ENCODE results near the gene ZNF222. TPM values are rescaled to one million over a fixed set of nuclear protein-coding genes. Genes with fewer than 3 reads are reported as not detected.

ZNF222 gene
- total RNA-seq: 1 to 10 TPM; 1.1 to 6.7 (median 3.1) TPM

- Histone ChIP-seq H3K27me3 (no peaks in the 10 kb centered on the region), H3K9me3 (peaks cover 0 to 35% (median 20%) of the 10 kb centered on the region in 3 donors), H3K27ac (peak within 1 kb of the TSS in 3 of 4 donors; percentile 54 to 72 (median 68)), H3K36me3 (peaks cover 8 to 38% (median 15%) of the 10 kb centered on the region in 3 donors), H3K4me3 (peak within 1 kb of the TSS; percentile 56 to 92 (median 62)), H3K4me1 (peaks cover 0 to 13% (median 5%) of the 10 kb centered on the region in 3 donors)
- TF ChIP-seq CTCF (IDR thresholded peaks at IDR 0.05) (peak in 1 of 6 experiments; percentile 14), POLR2A (IDR thresholded peaks at IDR 0.05) (no peak)
- intact Hi-C loops (cut with DNase I): no loop called here
- DNase-seq: peak; percentile 27
- 1 to 7% methylated on average over 19 to 23 of the region's 37 CpGs for WGBS, 2 donors
Observed at GRCh38 chr19:44025217-44025936, at the start of gene ZNF222. Gene ZNF222, plus strand, starts transcription at chr19:44025379. Its CDS starts 58 bp downstream, at chr19:44025437.

GRCh38 chr19:43976732-43977131, 48.4 kb upstream of the ZNF222 start:
- 73 to 80% methylated on average over 1 of the region's 1 CpG for WGBS, 2 donors

GRCh38 chr19:43983544-43983911, 41.7 kb upstream of the ZNF222 start:
- WGBS, 2 donors: 73 to 81% methylated on average over 2 of the region's 2 CpGs
- Histone ChIP-seq H3K27me3 (no peaks in the 10 kb centered on the region), H3K27ac (peak overlapping the region in 2 of 4 donors; percentile 84 to 86), H3K36me3 (peaks cover 0 to 12% (median 0%) of the 10 kb centered on the region in 3 donors), H3K4me1 (peaks cover 0 to 19% (median 5%) of the 10 kb centered on the region in 3 donors), H3K4me3 (peak overlapping the region; percentile 56 to 88 (median 76)), H3K9me3 (peaks cover 0 to 30% (median 13%) of the 10 kb centered on the region in 3 donors)
- no peak for DNase-seq
- intact Hi-C loops (cut with DNase I): no loop called here
- TF ChIP-seq CTCF (IDR thresholded peaks at IDR 0.05) (no peak), POLR2A (IDR thresholded peaks at IDR 0.05) (no peak)

More at GRCh38 chr19:43976732-43977131, 48.4 kb upstream of the ZNF222 start:
- H3K27ac ChIP-seq: no peak overlapping the region
- H3K9me3 ChIP-seq: peaks cover 0 to 93% (median 64%) of the 10 kb centered on the region in 3 donors
- intact Hi-C loops (cut with DNase I): no loop called here
- DNase-seq: no peak
- no peaks in the 10 kb centered on the region for H3K4me1 ChIP-seq
- no peaks in the 10 kb centered on the region for H3K36me3 ChIP-seq
- TF ChIP-seq POLR2A (IDR thresholded peaks at IDR 0.05) (no peak), CTCF (IDR thresholded peaks at IDR 0.05) (no peak)
- no peak overlapping the region for H3K4me3 ChIP-seq
- H3K27me3 ChIP-seq: no peaks in the 10 kb centered on the region

GRCh38 chr19:43983912-43984686, 41.1 kb upstream of the ZNF222 start, which contains the start of gene ZNF155:
Gene ZNF155, plus strand, starts transcription at chr19:43984188. Its CDS starts 4,356 bp downstream, at chr19:43988544.
- TF ChIP-seq POLR2A (IDR thresholded peaks at IDR 0.05) (no peak), CTCF (IDR thresholded peaks at IDR 0.05) (no peak)
- Histone ChIP-seq H3K27me3 (no peaks in the 10 kb centered on the region), H3K4me1 (peaks cover 0 to 19% (median 5%) of the 10 kb centered on the region in 3 donors), H3K4me3 (peak within 1 kb of the TSS; percentile 56 to 88 (median 76)), H3K36me3 (peaks cover 0 to 18% (median under 1%) of the 10 kb centered on the region in 3 donors), H3K27ac (peak within 1 kb of the TSS; percentile 78 to 86 (median 84)), H3K9me3 (peaks cover 0 to 29% (median 10%) of the 10 kb centered on the region in 3 donors)
- DNase-seq: peak; percentile 6
- intact Hi-C loops (cut with DNase I): no loop called here
- WGBS, 2 donors: 1 to 5% methylated on average over 21 to 26 of the region's 40 CpGs
